Measurements from ENCODE around the gene CACNG1. TPM values are rescaled to one million over a fixed set of nuclear protein-coding genes. Genes with fewer than 3 reads are reported as not detected.

Gene CACNG1
- total RNA-seq, 1 experiment from 2014 or later = not detected

DNA sequence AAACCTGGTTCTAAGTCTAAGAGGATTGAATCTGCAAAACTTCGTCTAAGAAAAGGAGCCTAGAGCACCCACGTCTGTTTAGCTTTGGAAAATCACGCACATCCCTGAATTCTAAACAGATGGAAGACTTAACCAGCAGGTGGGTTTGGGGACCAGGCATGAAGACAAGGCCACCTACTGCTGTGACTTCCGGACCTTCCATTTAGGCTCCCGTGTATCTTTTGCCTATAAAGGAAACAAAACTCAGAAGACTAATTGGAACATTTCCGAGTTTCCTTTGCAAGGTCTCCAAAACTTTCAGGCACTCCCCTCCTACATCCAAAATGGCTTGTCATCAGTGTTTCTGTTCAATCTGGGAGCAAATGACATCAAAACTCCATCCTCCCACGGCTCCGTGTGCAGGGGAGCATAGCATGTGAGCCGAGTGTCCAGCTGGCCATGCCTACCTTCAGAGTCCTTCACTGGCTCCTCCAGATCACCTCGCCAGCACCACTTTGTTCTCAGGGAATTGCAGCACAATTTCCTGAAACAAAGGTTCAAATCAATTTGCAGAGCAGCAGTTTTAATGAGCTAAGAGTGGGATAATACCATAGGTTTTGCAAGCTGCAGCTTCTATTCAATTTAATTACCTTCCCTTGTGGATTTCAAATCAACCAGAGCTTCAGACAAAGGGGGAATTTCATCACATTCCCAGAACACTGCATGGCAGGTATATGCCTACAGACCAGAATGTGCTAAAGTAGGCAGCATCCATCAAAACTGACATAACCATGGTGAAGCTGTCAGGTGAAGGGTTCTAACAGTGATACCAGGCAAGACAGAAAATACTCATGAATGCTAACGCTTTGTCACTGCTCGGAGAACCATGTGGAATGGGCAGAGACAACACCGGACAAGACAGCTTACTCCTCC, 23.5 kb downstream of the CACNG1 start:
- ChIA-PET POLR2A (ENCODE audit: unreplicated experiment) (no interaction called here), CTCF (interaction anchor here (0.6 kb wide), 1 partner anchor 10 kb away, joined by 3 read pairs; no protein-coding TSS in a partner anchor)
- Histone ChIP-seq H3F3A (ENCODE audit: insufficient read depth, low read depth) (no peaks in the 10 kb centered on the region), H3K4me2 (no peak overlapping the region), H2AFZ (no peak overlapping the region), H3K79me2 (ENCODE audit: low read depth) (no peaks in the 10 kb centered on the region), H3K27ac (no peak overlapping the region), H3K4me3 (no peak overlapping the region), H3K4me1 (replicated peaks; ENCODE audit: insufficient read depth) (no peaks in the 10 kb centered on the region), H3K9me3 (ENCODE audit: insufficient read depth, low read depth) (no peaks in the 10 kb centered on the region), H4K20me1 (ENCODE audit: insufficient read depth) (no peaks in the 10 kb centered on the region), H3K36me3 (ENCODE audit: low read depth) (no peaks in the 10 kb centered on the region), H3K27me3 (ENCODE audit: insufficient read depth, low read depth) (no peaks in the 10 kb centered on the region), H3K9me2 (ENCODE audit: insufficient read depth) (no peaks in the 10 kb centered on the region)
- no peak for DNase-seq
- no peak for TF ChIP-seq CTCF (conservative IDR thresholded peaks at IDR 0.05)
- TF ChIP-seq EZH2 (IDR thresholded peaks at IDR 0.05; ENCODE audit: low read depth) = no peak
- BruUV-seq (replicated peaks) = no TSS peak
- intact Hi-C loops (cut with micrococcal nuclease; ENCODE audit: unreplicated experiment) = no loop called here

- no peaks in the 10 kb centered on the region for H3K9me3 ChIP-seq (ENCODE audit: insufficient read depth, low read depth)
- intact Hi-C loops (cut with micrococcal nuclease; ENCODE audit: unreplicated experiment) = no loop called here
- H2AFZ ChIP-seq = no peak overlapping the region
- ChIA-PET CTCF (interaction anchor here (0.5 kb wide), 1 partner anchor 51 kb away, joined by 3 read pairs; no protein-coding TSS in a partner anchor), POLR2A (ENCODE audit: unreplicated experiment) (interaction anchor here (0.7 kb wide), 1 partner anchor 278 kb away, joined by 6 read pairs; no protein-coding TSS in a partner anchor)
- BruUV-seq (replicated peaks) = no TSS peak
- no peak overlapping the region for H3K4me3 ChIP-seq
- H3K4me2 ChIP-seq = no peak overlapping the region
- H3K4me1 ChIP-seq (replicated peaks; ENCODE audit: insufficient read depth) = no peaks in the 10 kb centered on the region
- H3K79me2 ChIP-seq (ENCODE audit: low read depth) = no peaks in the 10 kb centered on the region
- no peaks in the 10 kb centered on the region for H3F3A ChIP-seq (ENCODE audit: insufficient read depth, low read depth)
- DNase-seq = no peak
- H4K20me1 ChIP-seq (ENCODE audit: insufficient read depth) = no peaks in the 10 kb centered on the region
- H3K27ac ChIP-seq = no peak overlapping the region
- H3K27me3 ChIP-seq (ENCODE audit: insufficient read depth, low read depth) = no peaks in the 10 kb centered on the region
- H3K36me3 ChIP-seq (ENCODE audit: low read depth) = no peaks in the 10 kb centered on the region
- no peaks in the 10 kb centered on the region for H3K9me2 ChIP-seq (ENCODE audit: insufficient read depth)
- TF ChIP-seq CTCF (conservative IDR thresholded peaks at IDR 0.05) = no peak
- no peak for TF ChIP-seq EZH2 (IDR thresholded peaks at IDR 0.05; ENCODE audit: low read depth)
Measured at GRCh38 chr17:67068999-67069398, 24.6 kb downstream of the CACNG1 start.

DNA sequence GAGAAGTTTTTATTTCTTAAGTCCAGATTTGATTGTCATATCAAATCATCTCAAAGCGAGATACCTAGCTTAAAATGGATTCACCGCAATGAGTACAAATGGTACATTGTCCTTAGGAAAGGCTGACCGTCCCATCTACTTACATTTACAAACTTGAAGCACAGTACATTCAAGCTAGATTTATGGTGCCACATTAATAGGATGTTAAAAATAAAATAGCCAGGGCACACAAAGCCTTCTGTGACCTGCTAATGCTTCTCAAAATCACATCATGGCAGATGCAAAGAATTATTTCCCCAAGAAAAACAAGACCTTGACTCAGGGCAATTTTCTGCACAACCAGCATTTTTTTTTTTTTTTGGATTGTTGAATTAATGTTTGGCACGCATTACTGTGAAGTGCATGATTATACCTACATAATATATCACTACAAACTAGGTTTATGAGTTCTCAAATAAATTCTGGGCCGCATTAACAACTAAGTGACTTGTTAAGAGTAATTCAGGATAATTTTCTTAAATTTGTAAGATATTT, 25.3 kb downstream of the CACNG1 start:
- no peaks in the 10 kb centered on the region for H4K20me1 ChIP-seq (ENCODE audit: insufficient read depth)

More for the DNA sequence above, 25.3 kb downstream of the CACNG1 start:
- H2AFZ ChIP-seq = no peak overlapping the region
- BruUV-seq (replicated peaks) = no TSS peak
- no peak overlapping the region for H3K27ac ChIP-seq
- no peak overlapping the region for H3K4me3 ChIP-seq
- intact Hi-C loops (cut with micrococcal nuclease; ENCODE audit: unreplicated experiment) = no loop called here
- no peaks in the 10 kb centered on the region for H3K79me2 ChIP-seq (ENCODE audit: low read depth)
- DNase-seq = no peak
- no peak overlapping the region for H3K4me2 ChIP-seq
- TF ChIP-seq EZH2 (IDR thresholded peaks at IDR 0.05; ENCODE audit: low read depth) (no peak), CTCF (conservative IDR thresholded peaks at IDR 0.05) (no peak)
- no peaks in the 10 kb centered on the region for H3F3A ChIP-seq (ENCODE audit: insufficient read depth, low read depth)
- H3K27me3 ChIP-seq (ENCODE audit: insufficient read depth, low read depth) = no peaks in the 10 kb centered on the region
- POLR2A ChIA-PET (ENCODE audit: unreplicated experiment) = no interaction called here
- H3K9me2 ChIP-seq (ENCODE audit: insufficient read depth) = no peaks in the 10 kb centered on the region
- no peaks in the 10 kb centered on the region for H3K4me1 ChIP-seq (replicated peaks; ENCODE audit: insufficient read depth)
- no peaks in the 10 kb centered on the region for H3K9me3 ChIP-seq (ENCODE audit: insufficient read depth, low read depth)
- CTCF ChIA-PET = no interaction called here
- H3K36me3 ChIP-seq (ENCODE audit: low read depth) = no peaks in the 10 kb centered on the region
